Smooth muscle cell (in vitro differentiated cells): Measurements from ENCODE around the gene LOXL4. TPM values are rescaled to one million over a fixed set of nuclear protein-coding genes. Genes with fewer than 3 reads are reported as not detected.
A peak's percentile ranks its signal among the peaks of the same experiment; 100 is the strongest.

Source experiments
- DNase-seq: peaks from one replicate; lab custom pipeline; 2025; ENCODE audit not compliant: unreplicated experiment; lab: John Stamatoyannopoulos, UW
- H2AFZ ChIP-seq: fragments of 200-600 bp; sonication (generic); 2 replicates; pipeline ENCODE4 v1.6.0; 2016; ENCODE audit warnings: antibody characterized with exemption, low read depth, mild to moderate bottlenecking
- H3F3A ChIP-seq: fragments of 200-600 bp; sonication (generic); 2 replicates; pipeline ENCODE4 v1.6.0; 2017; ENCODE audit warnings: antibody characterized with exemption, low read depth
- H3K27ac ChIP-seq: fragments of 200-600 bp; sonication (generic); 2 replicates; pipeline ENCODE4 v1.5.1; 2016; ENCODE audit warnings: low read depth, mild to moderate bottlenecking
- H3K27me3 ChIP-seq: fragments of 200-600 bp; sonication (generic); 2 replicates; pipeline ENCODE4 v1.6.1; 2016; ENCODE audit warnings: low read depth, mild to moderate bottlenecking
- H3K36me3 ChIP-seq: fragments of 200-600 bp; sonication (generic); 2 replicates; pipeline ENCODE4 v1.5.1; 2016; ENCODE audit warnings: low read depth
- H3K4me1 ChIP-seq: fragments of 200-600 bp; sonication (generic); 2 replicates; pipeline ENCODE4 v1.5.1; 2016; ENCODE audit warnings: low read depth
- H3K4me2 ChIP-seq: fragments of 200-600 bp; sonication (generic); 2 replicates; pipeline ENCODE4 v1.6.0; 2016; ENCODE audit warnings: mild to moderate bottlenecking
- H3K4me3 ChIP-seq: fragments of 200-600 bp; sonication (generic); 2 replicates; pipeline ENCODE4 v1.5.1; 2016; ENCODE audit warnings: mild to moderate bottlenecking
- H3K79me2 ChIP-seq: fragments of 200-600 bp; sonication (generic); 2 replicates; pipeline ENCODE4 v1.6.0; 2016; ENCODE audit warnings: low read depth, mild to moderate bottlenecking
- H3K9ac ChIP-seq: fragments of 200-600 bp; sonication (generic); 2 replicates; pipeline ENCODE4 v1.6.0; 2016; ENCODE audit warnings: low read depth
- H3K9me3 ChIP-seq: fragments of 200-600 bp; sonication (generic); replicated peaks from 2 replicates; pipeline ENCODE4 v1.5.1; 2016; ENCODE audit warnings: low read depth
- H4K20me1 ChIP-seq: fragments of 200-600 bp; sonication (generic); 2 replicates; pipeline ENCODE4 v1.6.0; 2016; ENCODE audit warnings: low read depth
- WGBS: methylation state at CpG from one replicate; pipeline ENCODE4 v1.1.7; 2016; ENCODE audit warnings: low lambda C conversion rate; 5-methylcytosine and 5-hydroxymethylcytosine counted together
- polyA plus RNA-seq: library from polyadenylated mRNA; unstranded; fragments of >200 nt; fragmentation: Nextera tagmentation; extraction: Ambion mirVana; gene quantifications from 2 replicates; pipeline ENCODE4 v1.2.1, GENCODE V29; 2016
- total RNA-seq: library from RNA; depleted of rRNA; stranded (reverse); fragments of >200 nt; gene quantifications from 2 replicates; pipeline ENCODE4 v1.2.3, GENCODE V29; 2014
- TF ChIP-seq, protein P1 (sequence below): fragments of 200-600 bp; sonication (generic); IDR thresholded peaks from 2 replicates; pipeline ENCODE4 v1.5.1; 2017; ENCODE audit warnings: borderline replicate concordance, mild to moderate bottlenecking, antibody characterized with exemption; ENCODE audit not compliant: insufficient read depth, poor library complexity, severe bottlenecking

The LOXL4 gene
- total and polyA plus RNA-seq, 2 experiments from 2014 or later, result 19.8 to 60.2 TPM

DNA sequence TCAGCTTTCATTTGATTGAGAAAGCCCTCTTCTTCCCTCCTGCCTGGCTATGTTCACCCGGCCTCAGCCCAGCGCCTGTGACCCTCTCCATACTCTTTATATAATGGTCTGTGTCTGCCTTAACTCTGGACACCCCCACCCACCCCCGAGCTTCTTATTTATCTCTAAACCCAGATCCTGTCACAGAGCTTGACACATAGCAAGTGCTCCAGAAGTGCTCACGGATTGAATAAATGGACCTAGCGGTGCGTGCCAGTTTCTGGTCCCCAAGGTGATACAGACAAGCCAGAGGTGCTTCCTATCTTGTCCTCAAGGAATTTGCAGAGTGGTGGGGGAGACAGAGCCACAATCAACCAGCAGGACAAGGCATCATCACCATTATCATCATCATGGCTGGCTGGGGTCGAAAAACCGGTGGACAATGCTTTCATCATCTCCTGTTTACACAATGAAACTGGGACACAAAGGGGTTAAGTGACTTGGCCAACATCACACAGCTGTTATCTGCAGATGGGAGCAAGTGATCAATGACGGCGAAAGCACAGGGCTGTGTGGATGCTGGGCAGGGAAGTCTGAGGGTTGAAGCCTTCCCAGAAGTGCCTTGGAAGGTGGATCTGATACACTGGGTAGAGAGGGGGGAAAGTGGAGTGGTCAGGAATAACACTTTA is 2.2 kb upstream of the LOXL4 start:
- H3K4me2 ChIP-seq, result no peak overlapping the region
- no peak overlapping the region for H3K4me3 ChIP-seq
- H3K9ac ChIP-seq, result no peak overlapping the region
- H2AFZ ChIP-seq, result no peak overlapping the region
- WGBS, result 55% methylated on average over 10 of the region's 10 CpGs
- no peak overlapping the region for H3K27ac ChIP-seq
- DNase-seq, result no peak
- H3K79me2 ChIP-seq, result no peaks in the 10 kb centered on the region
- no peaks in the 10 kb centered on the region for H3K9me3 ChIP-seq
- H3F3A ChIP-seq, result no peaks in the 10 kb centered on the region
- H3K27me3 ChIP-seq, result no peaks in the 10 kb centered on the region
- no peaks in the 10 kb centered on the region for H4K20me1 ChIP-seq
- peaks cover 17% of the 10 kb centered on the region for H3K4me1 ChIP-seq
- TF ChIP-seq, protein P1, sequence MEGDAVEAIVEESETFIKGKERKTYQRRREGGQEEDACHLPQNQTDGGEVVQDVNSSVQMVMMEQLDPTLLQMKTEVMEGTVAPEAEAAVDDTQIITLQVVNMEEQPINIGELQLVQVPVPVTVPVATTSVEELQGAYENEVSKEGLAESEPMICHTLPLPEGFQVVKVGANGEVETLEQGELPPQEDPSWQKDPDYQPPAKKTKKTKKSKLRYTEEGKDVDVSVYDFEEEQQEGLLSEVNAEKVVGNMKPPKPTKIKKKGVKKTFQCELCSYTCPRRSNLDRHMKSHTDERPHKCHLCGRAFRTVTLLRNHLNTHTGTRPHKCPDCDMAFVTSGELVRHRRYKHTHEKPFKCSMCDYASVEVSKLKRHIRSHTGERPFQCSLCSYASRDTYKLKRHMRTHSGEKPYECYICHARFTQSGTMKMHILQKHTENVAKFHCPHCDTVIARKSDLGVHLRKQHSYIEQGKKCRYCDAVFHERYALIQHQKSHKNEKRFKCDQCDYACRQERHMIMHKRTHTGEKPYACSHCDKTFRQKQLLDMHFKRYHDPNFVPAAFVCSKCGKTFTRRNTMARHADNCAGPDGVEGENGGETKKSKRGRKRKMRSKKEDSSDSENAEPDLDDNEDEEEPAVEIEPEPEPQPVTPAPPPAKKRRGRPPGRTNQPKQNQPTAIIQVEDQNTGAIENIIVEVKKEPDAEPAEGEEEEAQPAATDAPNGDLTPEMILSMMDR, result no peak
- no peaks in the 10 kb centered on the region for H3K36me3 ChIP-seq

DNA sequence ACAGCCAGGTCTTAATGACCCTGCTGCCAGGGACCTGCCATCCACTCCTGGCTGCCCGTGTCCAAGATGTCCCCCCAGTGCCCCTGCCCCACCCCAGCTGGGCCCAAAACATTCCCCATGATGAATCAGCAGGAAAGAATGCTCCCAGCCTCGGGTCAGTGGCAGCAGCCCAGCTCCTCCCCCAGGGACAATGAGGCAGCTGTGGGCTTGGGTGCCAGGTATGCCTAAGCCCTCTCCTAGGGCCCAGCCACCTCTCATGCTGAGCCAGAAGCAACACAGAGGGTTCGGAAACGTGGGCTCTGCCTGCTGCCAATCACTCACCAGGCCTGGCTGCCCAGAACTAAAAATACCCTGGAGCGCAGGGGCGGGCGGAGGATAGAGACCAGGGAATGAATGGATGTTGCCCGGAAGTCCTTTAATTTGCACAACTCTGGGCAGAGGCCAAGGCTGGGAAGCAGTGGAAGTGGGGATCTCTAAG is 1.5 kb upstream of the LOXL4 start:
- Histone ChIP-seq H3F3A (no peaks in the 10 kb centered on the region), H3K27ac (no peak overlapping the region), H3K4me2 (peak overlapping the region; percentile 23), H3K27me3 (no peaks in the 10 kb centered on the region), H2AFZ (no peak overlapping the region), H3K36me3 (no peaks in the 10 kb centered on the region), H3K9ac (no peak overlapping the region), H3K4me3 (no peak overlapping the region), H3K9me3 (no peaks in the 10 kb centered on the region), H3K79me2 (no peaks in the 10 kb centered on the region), H3K4me1 (peaks cover 17% of the 10 kb centered on the region), H4K20me1 (no peaks in the 10 kb centered on the region)
- DNase-seq, result no peak
- TF ChIP-seq, protein P1, result no peak
- WGBS, result 19% methylated on average over 8 of the region's 8 CpGs

DNA sequence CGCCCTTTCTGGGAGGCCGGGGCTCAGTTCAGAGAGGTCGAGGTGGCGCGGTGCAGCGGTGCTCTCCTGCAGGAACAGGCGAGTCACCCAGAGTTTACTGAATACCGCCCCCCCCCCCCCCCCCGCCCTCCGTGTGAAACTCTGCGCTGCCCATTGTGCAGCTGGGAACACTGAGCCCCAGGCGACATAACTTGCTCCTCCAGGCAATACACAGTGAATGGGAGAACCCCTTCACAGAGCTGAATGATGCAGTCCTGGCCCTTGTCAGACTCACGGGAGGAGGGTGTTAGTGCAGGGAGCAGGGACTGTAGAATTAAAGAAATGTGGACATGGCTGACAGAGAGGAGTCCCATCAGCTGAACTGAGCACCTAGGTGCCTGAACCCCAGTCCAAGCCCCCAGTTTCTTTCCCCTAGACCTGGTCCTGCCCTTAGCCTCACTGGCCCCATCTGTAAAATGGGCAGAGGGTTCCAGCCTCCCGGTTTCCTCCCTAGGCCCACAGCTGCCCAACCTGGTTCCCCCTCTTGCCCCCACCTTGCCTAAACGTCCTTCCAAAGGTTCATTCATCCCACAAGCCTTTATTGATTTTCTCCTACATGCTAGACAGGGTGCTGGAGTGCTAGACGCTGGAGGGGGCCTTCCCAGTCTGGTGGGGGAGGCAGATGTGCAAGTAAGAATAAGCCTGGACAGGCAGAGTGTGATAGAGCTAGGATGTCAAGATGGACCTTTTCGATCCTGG is 869 bp upstream of the LOXL4 start:
- Histone ChIP-seq H3K79me2 (no peaks in the 10 kb centered on the region), H3K27me3 (no peaks in the 10 kb centered on the region), H3K9me3 (no peaks in the 10 kb centered on the region), H3K4me1 (peaks cover 17% of the 10 kb centered on the region), H3K4me3 (peak overlapping the region; percentile 46), H3K4me2 (peak overlapping the region; percentile 90), H3F3A (no peaks in the 10 kb centered on the region), H4K20me1 (no peaks in the 10 kb centered on the region), H3K36me3 (no peaks in the 10 kb centered on the region), H3K27ac (no peak overlapping the region), H3K9ac (no peak overlapping the region), H2AFZ (no peak overlapping the region)
- TF ChIP-seq, protein P1, result no peak
- 29% methylated on average over 17 of the region's 17 CpGs for WGBS
- DNase-seq, result no peak
